HEK293 (cell line): ENCODE measurements around the gene ABCA7.

Experiments used
- CTCF ChIA-PET: fragments of 350-600 bp; formaldehyde crosslinking; extraction: SDS; loops from one replicate; lab custom pipeline; 2021; ENCODE audit warnings: antibody characterized with exemption; lab: Yijun Ruan, JAX
- POLR2A ChIA-PET: fragments of 300-600 bp; formaldehyde crosslinking; extraction: SDS; loops from one replicate; lab custom pipeline; 2020; ENCODE audit warnings: antibody characterized with exemption, inconsistent platforms; lab: Yijun Ruan, JAX
- H3K27ac ChIP-seq: fragments of 200-500 bp; sonication (Bioruptor generic); 2 replicates; pipeline ENCODE4 v1.5.1; 2014; ENCODE audit warnings: low read depth, low read length, control low read depth, inconsistent platforms; ENCODE audit errors: extremely low read depth
- H3K36me3 ChIP-seq, 2 experiments: fragments of 200-500 bp in 1 of 2; sonication (Bioruptor generic) in 1 of 2; 1 replicate in 1 of 2; 2 replicates in 1 of 2; pipeline ENCODE4 v1.5.1; 2014 to 2017; ENCODE audit warnings: inconsistent platforms in 2 of 2, low read length in 2 of 2; ENCODE audit not compliant: control insufficient read depth in 2 of 2, insufficient read depth in 1 of 2
- H3K4me1 ChIP-seq: fragments of 200-500 bp; sonication (Bioruptor generic); 2 replicates; pipeline ENCODE4 v1.5.1; 2014; ENCODE audit warnings: mild to moderate bottlenecking, low read length, inconsistent platforms; ENCODE audit not compliant: control insufficient read depth, insufficient read depth
- H3K4me3 ChIP-seq: 2 replicates; pipeline ENCODE4 v1.5.1; 2011; ENCODE audit warnings: low read depth, mild to moderate bottlenecking, control low read depth, low read length, moderate library complexity
- H3K9me3 ChIP-seq: fragments of 200-500 bp; sonication (Bioruptor generic); 2 replicates; pipeline ENCODE4 v1.5.1; 2014; ENCODE audit warnings: low read depth, low read length, inconsistent platforms; ENCODE audit not compliant: control insufficient read depth, insufficient read depth
- HOXD13 ChIP-seq: sonication (generic); formaldehyde crosslinking; IDR thresholded peaks from 2 replicates; pipeline ENCODE4 v1.8.0; 2022; ENCODE audit warnings: missing genetic modification reagents, borderline replicate concordance
- KLF10 ChIP-seq: fragments of 450-650 bp; IDR thresholded peaks from 2 replicates; pipeline ENCODE4 v1.5.1; 2018; ENCODE audit warnings: missing biosample characterization, mild to moderate bottlenecking, missing genetic modification characterization
- KLF7 ChIP-seq: fragments of 450-650 bp; formaldehyde crosslinking; IDR thresholded peaks from 2 replicates; pipeline ENCODE4 v1.5.1; 2016; ENCODE audit warnings: missing biosample characterization, missing genetic modification characterization, borderline replicate concordance
- SP7 ChIP-seq: fragments of 450-650 bp; formaldehyde crosslinking; IDR thresholded peaks from 2 replicates; pipeline ENCODE4 v1.5.1; 2016; ENCODE audit warnings: missing biosample characterization, missing genetic modification characterization
- WT1 ChIP-seq: fragments of 450-650 bp; formaldehyde crosslinking; IDR thresholded peaks from 2 replicates; pipeline ENCODE4 v1.5.1; 2016; ENCODE audit warnings: missing biosample characterization, missing genetic modification characterization
- ZEB2 ChIP-seq: fragments of 450-650 bp; formaldehyde crosslinking; IDR thresholded peaks from 2 replicates; pipeline ENCODE4 v1.5.1; 2016; ENCODE audit warnings: missing biosample characterization, missing genetic modification characterization
- ZIC2 ChIP-seq: fragments of 450-650 bp; formaldehyde crosslinking; IDR thresholded peaks from 2 replicates; pipeline ENCODE4 v1.5.1; 2016; ENCODE audit warnings: missing biosample characterization, missing genetic modification characterization
- ZNF2 ChIP-seq: fragments of 450-650 bp; formaldehyde crosslinking; IDR thresholded peaks from 2 replicates; pipeline ENCODE4 v1.5.1; 2016; ENCODE audit warnings: missing biosample characterization, missing genetic modification characterization
- ZNF266 ChIP-seq: fragments of 450-650 bp; formaldehyde crosslinking; IDR thresholded peaks from 2 replicates; pipeline ENCODE4 v1.5.1; 2016; ENCODE audit warnings: missing biosample characterization, missing genetic modification characterization, low read depth
- ZNF521 ChIP-seq: fragments of 450-650 bp; formaldehyde crosslinking; IDR thresholded peaks from 2 replicates; pipeline ENCODE4 v1.5.1; 2017; ENCODE audit warnings: missing biosample characterization, mild to moderate bottlenecking, missing genetic modification characterization
- ZNF571 ChIP-seq: fragments of 450-650 bp; formaldehyde crosslinking; IDR thresholded peaks from 2 replicates; pipeline ENCODE4 v1.5.0; 2017; ENCODE audit warnings: missing biosample characterization, missing genetic modification characterization
- ZNF626 ChIP-seq: fragments of 450-650 bp; sonication (Bioruptor Pico); formaldehyde crosslinking; IDR thresholded peaks from 2 replicates; pipeline ENCODE4 v1.5.1; 2018; ENCODE audit warnings: missing biosample characterization, missing genetic modification characterization, inconsistent platforms
- ZNF785 ChIP-seq: fragments of 450-650 bp; formaldehyde crosslinking; IDR thresholded peaks from 2 replicates; pipeline ENCODE4 v1.5.1; 2016; ENCODE audit warnings: missing biosample characterization, missing genetic modification characterization
- TF ChIP-seq, protein P1 (sequence below): fragments of 450-650 bp; formaldehyde crosslinking; IDR thresholded peaks from 2 replicates; pipeline ENCODE4 v1.5.1; 2016; ENCODE audit warnings: missing biosample characterization, missing genetic modification characterization
- TF ChIP-seq, protein P2 (sequence below): fragments of 450-650 bp; formaldehyde crosslinking; IDR thresholded peaks from 2 replicates; pipeline ENCODE4 v1.5.1; 2016; ENCODE audit warnings: missing biosample characterization, missing genetic modification characterization, borderline replicate concordance
- TF ChIP-seq, protein P3 (sequence below): fragments of 450-650 bp; formaldehyde crosslinking; IDR thresholded peaks from 2 replicates; pipeline ENCODE4 v1.5.1; 2016; ENCODE audit warnings: missing biosample characterization, missing genetic modification characterization, low read depth
- TF ChIP-seq, protein P4 (sequence below): fragments of 450-650 bp; formaldehyde crosslinking; IDR thresholded peaks from 2 replicates; pipeline ENCODE4 v1.5.1; 2016; ENCODE audit warnings: missing biosample characterization, missing genetic modification characterization
- TF ChIP-seq, protein P5 (sequence below): fragments of 450-650 bp; formaldehyde crosslinking; optimal IDR thresholded peaks from 2 replicates; pipeline ENCODE3; 2016; ENCODE audit warnings: missing biosample characterization, mild to moderate bottlenecking, missing genetic modification characterization
- TF ChIP-seq, protein P6 (sequence below): fragments of 450-650 bp; formaldehyde crosslinking; IDR thresholded peaks from 2 replicates; pipeline ENCODE4 v1.5.1; 2016; ENCODE audit warnings: missing biosample characterization, missing genetic modification characterization

ABCA7 gene

DNA sequence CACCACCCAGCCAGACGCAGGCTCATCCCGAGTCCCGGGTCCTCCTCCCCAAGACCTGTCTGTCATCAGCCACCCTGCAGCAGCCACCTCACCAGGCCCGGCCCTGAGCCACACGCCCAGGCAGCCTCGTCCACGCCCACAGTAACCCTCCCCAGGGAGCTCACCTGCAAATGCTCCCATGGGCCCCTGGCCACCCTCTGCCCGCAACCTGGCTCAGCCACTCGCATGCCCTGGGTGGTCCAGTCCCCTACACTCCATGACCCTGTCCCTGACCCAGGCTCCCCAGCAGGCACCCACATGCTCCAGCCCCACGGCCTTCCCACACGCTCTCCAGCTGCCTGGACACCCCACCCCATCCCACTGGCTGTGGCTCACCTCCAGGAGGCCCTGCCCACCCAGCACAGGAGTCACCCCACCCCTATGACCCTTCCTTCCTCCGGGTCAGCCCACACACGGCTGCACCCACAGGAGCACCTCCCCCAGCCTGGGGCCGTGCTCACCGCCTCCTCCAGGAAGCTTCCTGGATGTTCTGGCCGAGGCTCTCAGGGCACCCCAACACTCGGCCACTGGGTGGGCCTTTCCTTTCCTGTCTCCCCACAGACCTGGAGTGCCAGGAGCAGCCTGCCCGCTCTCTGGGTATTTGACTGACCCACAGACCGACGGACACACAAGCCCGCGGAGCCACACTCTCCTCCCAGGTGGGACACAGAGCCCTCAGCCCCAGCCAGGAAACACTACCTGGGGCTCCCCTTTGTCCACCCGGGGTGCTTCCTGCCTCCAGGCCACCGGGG lies 22.6 kb upstream of the ABCA7 start:
- Histone ChIP-seq H3K9me3 (no peaks in the 10 kb centered on the region), H3K4me1 (peaks cover 7% of the 10 kb centered on the region), H3K36me3 (peaks cover 0 to 54% of the 10 kb centered on the region in 2 experiments; a peak in 1 of 3 replicates), H3K4me3 (no peak overlapping the region), H3K27ac (peak overlapping the region; percentile 54; the same call in 1 of the 2 replicates)
- ChIA-PET CTCF (no interaction called here), POLR2A (interaction anchor here (0.8 kb wide), 1 partner anchor 10 kb away, joined by 3 read pairs; no protein-coding TSS in a partner anchor)
- TF ChIP-seq ZNF2 (tag by site-specific recombination) (no peak), ZNF626 (no peak), HOXD13 (CRISPR knock-in tag) (no peak), ZNF785 (tag by site-specific recombination) (no peak), WT1 (peak; percentile 67), ZEB2 (tag by site-specific recombination) (0 out of 2 replicates have a peak, but pooled peaks have one; percentile 64), KLF7 (tag by site-specific recombination) (0 out of 2 replicates have a peak, but pooled peaks have one; percentile 72), ZNF521 (tag by site-specific recombination) (no peak), ZNF266 (tag by site-specific recombination) (no peak), SP7 (peak; percentile 51; the same call in 1 of the 2 replicates), ZIC2 (tag by site-specific recombination) (peak; percentile 82), KLF10 (tag by site-specific recombination) (no peak), ZNF571 (tag by site-specific recombination) (no peak)
- TF ChIP-seq, protein P1, sequence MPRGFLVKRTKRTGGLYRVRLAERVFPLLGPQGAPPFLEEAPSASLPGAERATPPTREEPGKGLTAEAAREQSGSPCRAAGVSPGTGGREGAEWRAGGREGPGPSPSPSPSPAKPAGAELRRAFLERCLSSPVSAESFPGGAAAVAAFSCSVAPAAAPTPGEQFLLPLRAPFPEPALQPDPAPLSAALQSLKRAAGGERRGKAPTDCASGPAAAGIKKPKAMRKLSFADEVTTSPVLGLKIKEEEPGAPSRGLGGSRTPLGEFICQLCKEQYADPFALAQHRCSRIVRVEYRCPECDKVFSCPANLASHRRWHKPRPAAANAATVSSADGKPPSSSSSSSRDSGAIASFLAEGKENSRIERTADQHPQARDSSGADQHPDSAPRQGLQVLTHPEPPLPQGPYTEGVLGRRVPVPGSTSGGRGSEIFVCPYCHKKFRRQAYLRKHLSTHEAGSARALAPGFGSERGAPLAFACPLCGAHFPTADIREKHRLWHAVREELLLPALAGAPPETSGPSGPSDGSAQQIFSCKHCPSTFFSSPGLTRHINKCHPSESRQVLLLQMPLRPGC (tag by site-specific recombination): peak; percentile 14; the same call in 1 of the 2 replicates
- TF ChIP-seq, protein P2, sequence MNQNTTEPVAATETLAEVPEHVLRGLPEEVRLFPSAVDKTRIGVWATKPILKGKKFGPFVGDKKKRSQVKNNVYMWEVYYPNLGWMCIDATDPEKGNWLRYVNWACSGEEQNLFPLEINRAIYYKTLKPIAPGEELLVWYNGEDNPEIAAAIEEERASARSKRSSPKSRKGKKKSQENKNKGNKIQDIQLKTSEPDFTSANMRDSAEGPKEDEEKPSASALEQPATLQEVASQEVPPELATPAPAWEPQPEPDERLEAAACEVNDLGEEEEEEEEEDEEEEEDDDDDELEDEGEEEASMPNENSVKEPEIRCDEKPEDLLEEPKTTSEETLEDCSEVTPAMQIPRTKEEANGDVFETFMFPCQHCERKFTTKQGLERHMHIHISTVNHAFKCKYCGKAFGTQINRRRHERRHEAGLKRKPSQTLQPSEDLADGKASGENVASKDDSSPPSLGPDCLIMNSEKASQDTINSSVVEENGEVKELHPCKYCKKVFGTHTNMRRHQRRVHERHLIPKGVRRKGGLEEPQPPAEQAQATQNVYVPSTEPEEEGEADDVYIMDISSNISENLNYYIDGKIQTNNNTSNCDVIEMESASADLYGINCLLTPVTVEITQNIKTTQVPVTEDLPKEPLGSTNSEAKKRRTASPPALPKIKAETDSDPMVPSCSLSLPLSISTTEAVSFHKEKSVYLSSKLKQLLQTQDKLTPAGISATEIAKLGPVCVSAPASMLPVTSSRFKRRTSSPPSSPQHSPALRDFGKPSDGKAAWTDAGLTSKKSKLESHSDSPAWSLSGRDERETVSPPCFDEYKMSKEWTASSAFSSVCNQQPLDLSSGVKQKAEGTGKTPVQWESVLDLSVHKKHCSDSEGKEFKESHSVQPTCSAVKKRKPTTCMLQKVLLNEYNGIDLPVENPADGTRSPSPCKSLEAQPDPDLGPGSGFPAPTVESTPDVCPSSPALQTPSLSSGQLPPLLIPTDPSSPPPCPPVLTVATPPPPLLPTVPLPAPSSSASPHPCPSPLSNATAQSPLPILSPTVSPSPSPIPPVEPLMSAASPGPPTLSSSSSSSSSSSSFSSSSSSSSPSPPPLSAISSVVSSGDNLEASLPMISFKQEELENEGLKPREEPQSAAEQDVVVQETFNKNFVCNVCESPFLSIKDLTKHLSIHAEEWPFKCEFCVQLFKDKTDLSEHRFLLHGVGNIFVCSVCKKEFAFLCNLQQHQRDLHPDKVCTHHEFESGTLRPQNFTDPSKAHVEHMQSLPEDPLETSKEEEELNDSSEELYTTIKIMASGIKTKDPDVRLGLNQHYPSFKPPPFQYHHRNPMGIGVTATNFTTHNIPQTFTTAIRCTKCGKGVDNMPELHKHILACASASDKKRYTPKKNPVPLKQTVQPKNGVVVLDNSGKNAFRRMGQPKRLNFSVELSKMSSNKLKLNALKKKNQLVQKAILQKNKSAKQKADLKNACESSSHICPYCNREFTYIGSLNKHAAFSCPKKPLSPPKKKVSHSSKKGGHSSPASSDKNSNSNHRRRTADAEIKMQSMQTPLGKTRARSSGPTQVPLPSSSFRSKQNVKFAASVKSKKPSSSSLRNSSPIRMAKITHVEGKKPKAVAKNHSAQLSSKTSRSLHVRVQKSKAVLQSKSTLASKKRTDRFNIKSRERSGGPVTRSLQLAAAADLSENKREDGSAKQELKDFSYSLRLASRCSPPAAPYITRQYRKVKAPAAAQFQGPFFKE (tag by site-specific recombination): no peak
- TF ChIP-seq, protein P3, sequence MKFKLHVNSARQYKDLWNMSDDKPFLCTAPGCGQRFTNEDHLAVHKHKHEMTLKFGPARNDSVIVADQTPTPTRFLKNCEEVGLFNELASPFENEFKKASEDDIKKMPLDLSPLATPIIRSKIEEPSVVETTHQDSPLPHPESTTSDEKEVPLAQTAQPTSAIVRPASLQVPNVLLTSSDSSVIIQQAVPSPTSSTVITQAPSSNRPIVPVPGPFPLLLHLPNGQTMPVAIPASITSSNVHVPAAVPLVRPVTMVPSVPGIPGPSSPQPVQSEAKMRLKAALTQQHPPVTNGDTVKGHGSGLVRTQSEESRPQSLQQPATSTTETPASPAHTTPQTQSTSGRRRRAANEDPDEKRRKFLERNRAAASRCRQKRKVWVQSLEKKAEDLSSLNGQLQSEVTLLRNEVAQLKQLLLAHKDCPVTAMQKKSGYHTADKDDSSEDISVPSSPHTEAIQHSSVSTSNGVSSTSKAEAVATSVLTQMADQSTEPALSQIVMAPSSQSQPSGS (tag by site-specific recombination): no peak
- TF ChIP-seq, protein P4, sequence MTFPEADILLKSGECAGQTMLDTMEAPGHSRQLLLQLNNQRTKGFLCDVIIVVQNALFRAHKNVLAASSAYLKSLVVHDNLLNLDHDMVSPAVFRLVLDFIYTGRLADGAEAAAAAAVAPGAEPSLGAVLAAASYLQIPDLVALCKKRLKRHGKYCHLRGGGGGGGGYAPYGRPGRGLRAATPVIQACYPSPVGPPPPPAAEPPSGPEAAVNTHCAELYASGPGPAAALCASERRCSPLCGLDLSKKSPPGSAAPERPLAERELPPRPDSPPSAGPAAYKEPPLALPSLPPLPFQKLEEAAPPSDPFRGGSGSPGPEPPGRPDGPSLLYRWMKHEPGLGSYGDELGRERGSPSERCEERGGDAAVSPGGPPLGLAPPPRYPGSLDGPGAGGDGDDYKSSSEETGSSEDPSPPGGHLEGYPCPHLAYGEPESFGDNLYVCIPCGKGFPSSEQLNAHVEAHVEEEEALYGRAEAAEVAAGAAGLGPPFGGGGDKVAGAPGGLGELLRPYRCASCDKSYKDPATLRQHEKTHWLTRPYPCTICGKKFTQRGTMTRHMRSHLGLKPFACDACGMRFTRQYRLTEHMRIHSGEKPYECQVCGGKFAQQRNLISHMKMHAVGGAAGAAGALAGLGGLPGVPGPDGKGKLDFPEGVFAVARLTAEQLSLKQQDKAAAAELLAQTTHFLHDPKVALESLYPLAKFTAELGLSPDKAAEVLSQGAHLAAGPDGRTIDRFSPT (tag by site-specific recombination): 0 out of 2 replicates have a peak, but pooled peaks have one; percentile 4
- TF ChIP-seq, protein P5, sequence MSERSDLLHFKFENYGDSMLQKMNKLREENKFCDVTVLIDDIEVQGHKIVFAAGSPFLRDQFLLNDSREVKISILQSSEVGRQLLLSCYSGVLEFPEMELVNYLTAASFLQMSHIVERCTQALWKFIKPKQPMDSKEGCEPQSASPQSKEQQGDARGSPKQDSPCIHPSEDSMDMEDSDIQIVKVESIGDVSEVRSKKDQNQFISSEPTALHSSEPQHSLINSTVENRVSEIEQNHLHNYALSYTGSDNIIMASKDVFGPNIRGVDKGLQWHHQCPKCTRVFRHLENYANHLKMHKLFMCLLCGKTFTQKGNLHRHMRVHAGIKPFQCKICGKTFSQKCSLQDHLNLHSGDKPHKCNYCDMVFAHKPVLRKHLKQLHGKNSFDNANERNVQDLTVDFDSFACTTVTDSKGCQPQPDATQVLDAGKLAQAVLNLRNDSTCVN (tag by site-specific recombination): peak; percentile 28
- TF ChIP-seq, protein P6, sequence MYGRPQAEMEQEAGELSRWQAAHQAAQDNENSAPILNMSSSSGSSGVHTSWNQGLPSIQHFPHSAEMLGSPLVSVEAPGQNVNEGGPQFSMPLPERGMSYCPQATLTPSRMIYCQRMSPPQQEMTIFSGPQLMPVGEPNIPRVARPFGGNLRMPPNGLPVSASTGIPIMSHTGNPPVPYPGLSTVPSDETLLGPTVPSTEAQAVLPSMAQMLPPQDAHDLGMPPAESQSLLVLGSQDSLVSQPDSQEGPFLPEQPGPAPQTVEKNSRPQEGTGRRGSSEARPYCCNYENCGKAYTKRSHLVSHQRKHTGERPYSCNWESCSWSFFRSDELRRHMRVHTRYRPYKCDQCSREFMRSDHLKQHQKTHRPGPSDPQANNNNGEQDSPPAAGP (tag by site-specific recombination): peak; percentile 94
